Body of pancreas (tissue), 4 donors: ENCODE measurements around the gene EFNA2. TPM values are rescaled to one million over a fixed set of nuclear protein-coding genes. Genes with fewer than 3 reads are reported as not detected.
A peak's percentile ranks its signal among the peaks of the same experiment; 100 is the strongest.

Source experiments
- ATAC-seq: fragments of 150-250 bp; one replicate; pipeline ENCODE4 v1.9.1; 2016
- DNase-seq, 4 donors: peaks; one replicate each; pipeline ENCODE4 v3.0.0-alpha.2; 2019
- H3K27ac ChIP-seq, 4 donors: fragments of 200-600 bp; sonication (generic); 1 replicate in 3 of 4; 2 replicates in 1 of 4; pipeline versions ENCODE4 v1.5.1 to v1.6.1; 2016 to 2019; ENCODE audit warnings: mild to moderate bottlenecking in 1 of 4, mixed read lengths in 1 of 4, moderate library complexity in 1 of 4
- H3K27me3 ChIP-seq, 2 donors: fragments of 200-600 bp; sonication (generic); one replicate each; pipeline ENCODE4 v1.6.0; 2016; ENCODE audit warnings: mild to moderate bottlenecking in 1 of 2
- H3K36me3 ChIP-seq, 2 donors: fragments of 200-600 bp; sonication (generic); replicated peaks in 1 of 2; 2 replicates each; pipeline ENCODE4 v1.5.1; 2016; ENCODE audit warnings: low read depth in 2 of 2; ENCODE audit not compliant: insufficient read depth in 1 of 2
- H3K4me1 ChIP-seq: fragments of 200-600 bp; sonication (generic); one replicate; pipeline ENCODE4 v1.6.0; 2016
- H3K4me3 ChIP-seq, 2 donors: fragments of 200-600 bp; sonication (generic); 1 replicate in 1 of 2; 2 replicates in 1 of 2; pipeline ENCODE4 v1.5.1; 2016 to 2019
- H3K9me3 ChIP-seq, 3 donors: fragments of 200-600 bp; sonication (generic); 1 replicate in 2 of 3; 2 replicates in 1 of 3; pipeline ENCODE4 v1.5.1; 2016
- CTCF ChIP-seq, 7 experiments: fragments of 450-650 bp in 4 of 7; fragments of 200-600 bp in 3 of 7; sonication (generic) in 3 of 7; IDR thresholded peaks; one replicate each; pipeline ENCODE4 v1.5.1; 2016 to 2019; ENCODE audit warnings: antibody characterized with exemption in 7 of 7
- POLR2A ChIP-seq, 3 donors: fragments of 450-650 bp; IDR thresholded peaks; one replicate each; pipeline ENCODE4 v1.6.1; 2016; ENCODE audit warnings: antibody characterized with exemption in 3 of 3, mild to moderate bottlenecking in 2 of 3
- WGBS, 2 donors: methylation state at CpG; one replicate each; pipeline ENCODE4 v1.1.5; 2017; 5-methylcytosine and 5-hydroxymethylcytosine counted together
- intact Hi-C: fragments of 100-400 bp; cut with DNase I; formaldehyde crosslinking; loops from one replicate; pipeline ENCODE4 v1.15.1; 2023
- total RNA-seq, 2 donors: library from RNA; depleted of rRNA; stranded (reverse); fragments of >200 nt; gene quantifications; one replicate each; pipeline ENCODE4 v1.1.0, GENCODE V29; 2016

Gene EFNA2
- total RNA-seq, 2 donors from 2014 or later, result not detected

DNA sequence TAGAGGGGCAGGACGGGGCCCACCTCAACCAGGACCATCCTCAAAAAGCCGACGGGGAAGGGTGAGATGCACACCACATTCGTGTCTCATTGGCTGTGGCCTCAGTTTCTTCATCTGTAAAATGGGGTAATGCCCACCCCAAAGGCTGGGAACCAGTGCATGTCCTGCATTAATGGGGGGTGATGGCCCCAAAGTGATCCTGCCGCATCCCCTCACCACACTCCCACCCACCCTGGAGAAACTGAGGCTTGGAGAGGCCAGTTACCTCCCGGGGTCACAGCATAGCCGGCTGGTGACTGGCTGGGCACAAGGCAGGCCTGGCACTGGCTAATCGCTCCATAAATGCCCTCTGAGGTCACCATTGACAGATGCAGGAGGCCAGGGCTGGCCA is 37.9 kb upstream of the EFNA2 start:
- H3K27me3 ChIP-seq, result no peaks in the 10 kb centered on the region
- intact Hi-C loops, result no loop called here
- peak overlapping the region; percentile 99 to 100 (median 100) for H3K27ac ChIP-seq
- no peaks in the 10 kb centered on the region for H3K36me3 ChIP-seq
- H3K4me3 ChIP-seq, result no peak overlapping the region
- TF ChIP-seq POLR2A (IDR thresholded peaks at IDR 0.05), result no peak
- no peak for TF ChIP-seq CTCF (IDR thresholded peaks at IDR 0.05)
- DNase-seq (no peak), ATAC-seq (no peak)
- H3K9me3 ChIP-seq, result no peaks in the 10 kb centered on the region
- H3K4me1 ChIP-seq, result peaks cover 70% of the 10 kb centered on the region
- WGBS, 2 donors, result 56 to 98% methylated on average over 4 to 8 of the region's 8 CpGs

GRCh38 chr19:1248139-1248785 is 37.4 kb upstream of the EFNA2 start, which contains the start of gene MIDN:
Gene MIDN, plus strand, starts transcription at chr19:1248583. Its CDS starts 1,714 bp downstream, at chr19:1250297.
- DNase-seq (peak; percentile 87 to 90 (median 88)), ATAC-seq (peak; percentile 28)
- no peaks in the 10 kb centered on the region for H3K36me3 ChIP-seq
- peak within 1 kb of the TSS; percentile 23 to 52 for H3K4me3 ChIP-seq
- H3K9me3 ChIP-seq, result no peaks in the 10 kb centered on the region
- intact Hi-C loops, result no loop called here
- WGBS, 2 donors, result 0 to 2% methylated on average over 23 to 46 of the region's 60 CpGs
- TF ChIP-seq POLR2A (IDR thresholded peaks at IDR 0.05), result peak; percentile 93 to 97 (median 97)
- TF ChIP-seq CTCF (IDR thresholded peaks at IDR 0.05), result peak in 4 of 7 experiments; percentile 22 to 43 (median 27)
- no peaks in the 10 kb centered on the region for H3K27me3 ChIP-seq
- H3K4me1 ChIP-seq, result peaks cover 70% of the 10 kb centered on the region
- H3K27ac ChIP-seq, result peak within 1 kb of the TSS; percentile 99 to 100 (median 100)

DNA sequence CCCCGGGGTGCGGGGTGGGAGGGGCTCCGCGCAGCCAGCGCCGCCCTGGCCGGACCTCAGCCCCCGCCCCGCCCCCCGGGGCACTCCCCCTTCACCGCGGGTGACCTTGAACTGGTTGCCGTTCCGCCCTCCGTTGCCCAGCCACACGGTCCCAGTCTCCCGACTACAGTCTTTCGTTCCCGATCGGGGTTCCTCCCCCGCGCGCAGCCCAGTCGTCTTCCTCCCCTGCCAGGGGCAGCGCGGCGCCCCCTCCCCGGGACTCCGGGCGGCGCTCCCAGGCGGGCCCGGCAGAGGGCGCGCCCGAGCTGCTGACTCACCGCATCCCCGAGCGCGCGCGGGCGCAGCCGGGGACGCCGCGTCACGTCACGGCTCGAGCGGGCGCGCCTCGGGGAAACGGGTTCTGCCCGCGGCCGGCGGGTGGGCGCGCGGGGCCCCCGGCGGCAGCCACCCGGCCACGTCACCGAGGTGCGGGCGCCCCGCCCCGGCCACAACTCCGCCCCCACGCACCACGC is 36.8 kb upstream of the EFNA2 start:
- peak in 2 of 3 donors; percentile 6 to 24 for TF ChIP-seq POLR2A (IDR thresholded peaks at IDR 0.05)
- peak; percentile 55 to 96 (median 87) for TF ChIP-seq CTCF (IDR thresholded peaks at IDR 0.05)
- Histone ChIP-seq H3K4me1 (peaks cover 70% of the 10 kb centered on the region), H3K27me3 (no peaks in the 10 kb centered on the region), H3K4me3 (peak overlapping the region; percentile 23 to 52), H3K36me3 (no peaks in the 10 kb centered on the region), H3K9me3 (no peaks in the 10 kb centered on the region), H3K27ac (peak overlapping the region; percentile 99 to 100 (median 100))
- intact Hi-C loops, result no loop called here
- ATAC-seq (peak; percentile 13), DNase-seq (peak; percentile 79 to 84 (median 82))
- WGBS, 2 donors, result 2% methylated on average over 39 of the region's 74 CpGs; no CpG with 5 or more reads in 1 of the 2 donors

GRCh38 chr19:1249298-1249989 is 36.2 kb upstream of the EFNA2 start:
- peak overlapping the region; percentile 78 to 93 for H3K4me3 ChIP-seq
- 0% methylated on average over 20 to 43 of the region's 102 CpGs for WGBS, 2 donors
- ATAC-seq (peak; percentile 54), DNase-seq (peak; percentile 95 to 98 (median 96))
- intact Hi-C loops, result no loop called here
- no peaks in the 10 kb centered on the region for H3K27me3 ChIP-seq
- TF ChIP-seq POLR2A (IDR thresholded peaks at IDR 0.05) (peak; percentile 94 to 96 (median 95)), CTCF (IDR thresholded peaks at IDR 0.05) (no peak)
- peaks cover 2 to 6% of the 10 kb centered on the region in 2 donors for H3K36me3 ChIP-seq
- peaks cover 70% of the 10 kb centered on the region for H3K4me1 ChIP-seq
- H3K27ac ChIP-seq, result peak overlapping the region; percentile 99 to 100 (median 100)
- no peaks in the 10 kb centered on the region for H3K9me3 ChIP-seq
